ENCODE data around the gene BRCA1. TPM values are rescaled to one million over a fixed set of nuclear protein-coding genes. Genes with fewer than 3 reads are reported as not detected.

Gene BRCA1
- total and polyA plus RNA-seq, 11 donors, result 2.7 to 11.7 (median 8.1) TPM

DNA sequence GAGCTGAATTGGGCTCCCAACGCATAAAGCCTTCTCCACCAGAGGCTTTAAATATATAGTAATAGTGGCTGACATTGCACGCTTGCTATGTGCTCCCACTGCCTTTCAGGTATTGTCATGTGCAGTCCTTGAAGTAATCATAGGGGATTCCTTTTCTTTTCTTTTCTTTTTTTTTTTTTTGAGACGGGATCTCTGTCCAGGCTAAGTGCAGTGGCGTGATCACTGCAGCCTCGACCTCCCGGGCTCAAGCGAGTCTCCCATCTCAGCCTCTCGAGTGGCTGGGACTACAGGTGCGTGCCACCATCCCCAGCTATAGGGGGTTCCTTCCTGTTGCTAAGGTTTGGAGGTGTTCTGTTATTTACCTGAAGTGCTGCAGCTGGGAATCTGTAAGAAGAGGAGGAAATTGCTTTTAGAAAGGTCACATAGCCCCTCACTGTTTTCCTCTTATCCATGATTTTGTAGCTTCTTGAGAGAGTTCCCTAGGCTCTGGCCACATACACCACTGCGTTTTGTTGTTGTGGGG lies 126.1 kb downstream of the BRCA1 start:
- Histone ChIP-seq H3K27ac (peak overlapping the region in 11 of 12 donors; percentile 57 to 97 (median 87)), H3K36me3 (peaks cover 0 to 55% (median 45%) of the 10 kb centered on the region in 9 donors), H3K27me3 (no peaks in the 10 kb centered on the region), H3K4me1 (peaks cover 7 to 40% (median 16%) of the 10 kb centered on the region in 12 donors), H3K9me3 (no peaks in the 10 kb centered on the region), H3K4me3 (peak overlapping the region; percentile 50 to 94 (median 77))
- intact Hi-C loops (cut with DNase I), result loop anchor here in 1 of 10 donors (10.0 kb wide), 2 partner anchors 64 to 414 kb away; no protein-coding TSS in a partner anchor
- ATAC-seq (no peak), DNase-seq (no peak)
- TF ChIP-seq CTCF (IDR thresholded peaks at IDR 0.05) (no peak), POLR2A (IDR thresholded peaks at IDR 0.05) (no peak)
- WGBS, 4 donors, result 9 to 16% (median 13%) methylated on average over 10 of the region's 10 CpGs

- peaks cover 0 to 54% (median 42%) of the 10 kb centered on the region in 9 donors for H3K36me3 ChIP-seq
- H3K9me3 ChIP-seq, result no peaks in the 10 kb centered on the region
- WGBS, 4 donors, result 0 to 1% (median 0%) methylated on average over 23 to 49 of the region's 49 CpGs
- DNase-seq (peak; percentile 97 to 99 (median 98)), ATAC-seq (peak; percentile 97 to 99 (median 98))
- peak within 1 kb of the TSS; percentile 26 to 97 (median 87) for H3K27ac ChIP-seq
- H3K4me3 ChIP-seq, result peak within 1 kb of the TSS; percentile 50 to 94 (median 77)
- intact Hi-C loops (cut with DNase I), result loop anchor here in 2 of 10 donors (1.0 to 10.0 kb wide), 4 partner anchors 18 to 413 kb away; partner anchors contain the start of genes PTGES3L (in 2 of the 2), RUNDC1 (in 2 of the 2) and AARSD1 (in 1 of the 2)
- no peaks in the 10 kb centered on the region for H3K27me3 ChIP-seq
- peak; percentile 79 to 98 (median 89) for TF ChIP-seq CTCF (IDR thresholded peaks at IDR 0.05)
- TF ChIP-seq POLR2A (IDR thresholded peaks at IDR 0.05), result peak in 1 of 2 donors; percentile 89
- H3K4me1 ChIP-seq, result peaks cover 7 to 40% (median 16%) of the 10 kb centered on the region in 12 donors
Observed at GRCh38 chr17:42997984-42998938, 126.9 kb downstream of the BRCA1 start, which contains the start of gene RPL27. TSS of gene RPL27 (plus strand) at chr17:42998419. CDS start at chr17:42998751, 332 bp downstream.

DNA sequence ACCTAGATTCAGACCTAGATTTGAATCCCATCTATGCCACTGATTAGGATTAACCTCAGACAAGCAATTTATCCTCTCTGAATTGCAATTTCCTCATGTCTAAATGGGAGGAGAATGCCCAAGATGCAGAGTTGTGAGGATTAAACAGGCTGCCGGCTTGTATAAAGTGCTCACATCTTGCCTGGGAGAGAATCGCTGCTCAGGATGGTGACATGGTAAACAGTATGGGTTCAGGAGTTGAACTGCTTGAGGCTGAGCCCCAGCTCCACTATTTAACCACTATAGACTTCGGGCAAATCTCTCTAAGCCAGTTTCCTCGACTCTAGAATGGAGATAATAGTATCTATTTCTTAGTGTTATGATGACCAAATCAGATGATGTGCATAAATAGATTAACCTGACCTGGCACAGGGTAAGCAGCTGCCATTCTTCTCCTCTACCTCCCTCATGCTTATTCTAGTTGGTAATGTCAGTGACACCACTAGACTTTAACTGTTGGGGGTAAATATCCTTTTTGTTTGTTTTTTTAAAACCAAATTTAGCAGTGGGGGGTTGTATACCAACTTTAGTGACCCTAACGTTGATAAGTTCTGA lies 127.7 kb downstream of the BRCA1 start:
- Histone ChIP-seq H3K27ac (peak overlapping the region in 11 of 12 donors; percentile 22 to 92 (median 82)), H3K27me3 (no peaks in the 10 kb centered on the region), H3K4me3 (peak overlapping the region in 10 of 12 donors; percentile 1 to 94 (median 78)), H3K9me3 (no peaks in the 10 kb centered on the region), H3K36me3 (peaks cover 0 to 54% (median 42%) of the 10 kb centered on the region in 9 donors), H3K4me1 (peaks cover 7 to 40% (median 16%) of the 10 kb centered on the region in 12 donors)
- intact Hi-C loops (cut with DNase I), result loop anchor here in 1 of 10 donors (10.0 kb wide), 2 partner anchors 63 to 413 kb away; no protein-coding TSS in a partner anchor
- DNase-seq (no peak), ATAC-seq (peak in 1 of 4 donors; percentile 1)
- TF ChIP-seq CTCF (IDR thresholded peaks at IDR 0.05) (no peak), POLR2A (IDR thresholded peaks at IDR 0.05) (no peak)
- 16 to 29% (median 23%) methylated on average over 5 of the region's 5 CpGs for WGBS, 4 donors

Other genes starting within 250 kb of the BRCA1 start
- gene G6PC1, start 224.6 kb downstream of the BRCA1 start, total RNA-seq, result not detected
- not detected for gene G6PC1, start 224.6 kb downstream of the BRCA1 start, polyA plus RNA-seq
- gene AARSD1, start 160.9 kb downstream of the BRCA1 start, total RNA-seq, result 10 to 100 TPM; 19.5 to 33.3 (median 26.2) TPM
- 10 to 100 TPM; 45.5 to 66.3 TPM for gene AARSD1, start 160.9 kb downstream of the BRCA1 start, polyA plus RNA-seq
- 10 to 100 TPM; 24.6 to 48.4 (median 41.2) TPM for gene PTGES3L, start 145.3 kb downstream of the BRCA1 start, total RNA-seq
- gene PTGES3L, start 145.3 kb downstream of the BRCA1 start, polyA plus RNA-seq, result 10 to 100 TPM; 41.5 to 58.0 TPM
- gene RUNDC1, start 144.8 kb downstream of the BRCA1 start, total RNA-seq, result 10 to 100 TPM in 8 of 9 donors, 1 to 10 TPM in 1; 9.8 to 15.9 (median 11.4) TPM
- 10 to 100 TPM in 1 of 2 donors, 1 to 10 TPM in 1; 5.5 to 14.4 TPM for gene RUNDC1, start 144.8 kb downstream of the BRCA1 start, polyA plus RNA-seq
- gene RPL27, start 126.9 kb downstream of the BRCA1 start, total RNA-seq, result 100 to 1,000 TPM; 477 to 796 (median 664) TPM
- 1,000 to 10,000 TPM; 1,976 to 2,590 TPM for gene RPL27, start 126.9 kb downstream of the BRCA1 start, polyA plus RNA-seq
- 10 to 100 TPM in 8 of 9 donors, 1 to 10 TPM in 1; 8.4 to 66.7 (median 11.9) TPM for gene IFI35, start 118.6 kb downstream of the BRCA1 start, total RNA-seq
- gene IFI35, start 118.6 kb downstream of the BRCA1 start, polyA plus RNA-seq, result 10 to 100 TPM in 1 of 2 donors, 1 to 10 TPM in 1; 9.2 to 12.5 TPM
- 100 to 1,000 TPM in 5 of 9 donors, 10 to 100 TPM in 4; 69.7 to 138 (median 108) TPM for gene VAT1, start 103.0 kb downstream of the BRCA1 start, total RNA-seq
- 10 to 100 TPM; 64.5 to 91.2 TPM for gene VAT1, start 103.0 kb downstream of the BRCA1 start, polyA plus RNA-seq
- gene RND2, start 100.1 kb downstream of the BRCA1 start, total RNA-seq, result 1 to 10 TPM in 2 of 9 donors, under 1 TPM in 7; 0.29 to 1.6 (median 0.56) TPM
- gene RND2, start 100.1 kb downstream of the BRCA1 start, polyA plus RNA-seq, result under 1 TPM; 0.10 to 0.95 TPM
- 100 to 1,000 TPM in 5 of 9 donors, 10 to 100 TPM in 4; 82.6 to 146 (median 105) TPM for gene NBR1, start 45.9 kb upstream of the BRCA1 start, total RNA-seq
- 10 to 100 TPM; 31.6 to 70.0 TPM for gene NBR1, start 45.9 kb upstream of the BRCA1 start, polyA plus RNA-seq
- gene TMEM106A, start 86.5 kb upstream of the BRCA1 start, total RNA-seq, result 10 to 100 TPM in 1 of 9 donors, 1 to 10 TPM in 8; 1.3 to 26.0 (median 2.0) TPM
- gene TMEM106A, start 86.5 kb upstream of the BRCA1 start, polyA plus RNA-seq, result 1 to 10 TPM; 1.9 to 2.0 TPM
- not detected for gene CCDC200, start 103.3 kb upstream of the BRCA1 start, total RNA-seq
- gene CCDC200, start 103.3 kb upstream of the BRCA1 start, polyA plus RNA-seq, result not detected
- 1,000 to 10,000 TPM in 6 of 9 donors, 100 to 1,000 TPM in 1, not detected in 2; 404 to 5,003 (median 3,408) TPM for gene RNU2-1, start 108.6 kb upstream of the BRCA1 start, total RNA-seq
- gene RNU2-1, start 108.6 kb upstream of the BRCA1 start, polyA plus RNA-seq, result not detected